ENCODE measurements around the gene COPS4. TPM values are rescaled to one million over a fixed set of nuclear protein-coding genes. Genes with fewer than 3 reads are reported as not detected.
"Not testable (repeated sequence)": the region's sequence is repeated elsewhere in the genome, so short reads cannot be mapped to it uniquely, and the experiment has no call there.

The COPS4 gene
- total and polyA plus RNA-seq, 8 donors = 27.8 to 77.0 (median 66.5) TPM

DNA sequence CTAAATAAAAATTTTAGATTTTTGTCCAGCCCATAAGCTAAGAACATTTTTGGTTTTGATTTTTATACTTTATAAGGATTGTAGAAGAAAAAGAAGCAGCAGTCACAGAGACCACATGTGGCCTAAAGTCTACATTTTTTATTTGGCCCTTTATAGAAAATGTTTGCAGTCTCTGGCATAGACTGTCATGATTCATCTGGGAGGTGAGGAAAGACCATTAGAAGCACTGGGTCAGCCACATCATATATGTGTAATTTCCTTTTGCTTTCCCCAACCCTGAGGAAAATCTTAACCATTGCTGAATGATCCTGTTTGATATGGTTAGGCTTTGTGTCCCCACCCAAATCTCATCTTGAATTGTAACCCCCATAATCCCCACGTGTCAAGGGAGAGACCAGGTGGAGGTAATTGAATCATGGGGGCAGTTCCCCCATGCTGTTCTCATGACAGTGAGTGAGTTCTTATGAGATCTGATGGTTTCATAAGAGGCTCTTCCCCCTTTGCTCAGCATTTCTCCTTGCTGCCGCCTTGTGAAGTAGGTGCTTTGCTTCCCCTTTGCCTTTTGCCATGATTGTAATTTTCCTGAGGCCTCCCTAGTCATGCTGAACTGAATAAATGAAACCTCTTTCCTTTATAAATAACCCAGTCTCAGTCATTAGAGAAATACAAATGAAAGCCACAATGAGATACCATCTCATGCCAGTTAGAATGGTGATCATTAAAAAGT, 12.1 kb upstream of the COPS4 start:
- ATAC-seq (peak; percentile 29), DNase-seq (no peak)
- intact Hi-C loops (cut with DNase I) = no loop called here
- H3K27ac ChIP-seq = peak overlapping the region in 1 of 2 donors; percentile 57
- H3K9me3 ChIP-seq = peaks cover 0 to 21% of the 10 kb centered on the region in 2 donors
- H3K36me3 ChIP-seq = no peaks in the 10 kb centered on the region
- H3K4me1 ChIP-seq = peaks cover 0 to 11% of the 10 kb centered on the region in 2 donors
- TF ChIP-seq, protein P1, sequence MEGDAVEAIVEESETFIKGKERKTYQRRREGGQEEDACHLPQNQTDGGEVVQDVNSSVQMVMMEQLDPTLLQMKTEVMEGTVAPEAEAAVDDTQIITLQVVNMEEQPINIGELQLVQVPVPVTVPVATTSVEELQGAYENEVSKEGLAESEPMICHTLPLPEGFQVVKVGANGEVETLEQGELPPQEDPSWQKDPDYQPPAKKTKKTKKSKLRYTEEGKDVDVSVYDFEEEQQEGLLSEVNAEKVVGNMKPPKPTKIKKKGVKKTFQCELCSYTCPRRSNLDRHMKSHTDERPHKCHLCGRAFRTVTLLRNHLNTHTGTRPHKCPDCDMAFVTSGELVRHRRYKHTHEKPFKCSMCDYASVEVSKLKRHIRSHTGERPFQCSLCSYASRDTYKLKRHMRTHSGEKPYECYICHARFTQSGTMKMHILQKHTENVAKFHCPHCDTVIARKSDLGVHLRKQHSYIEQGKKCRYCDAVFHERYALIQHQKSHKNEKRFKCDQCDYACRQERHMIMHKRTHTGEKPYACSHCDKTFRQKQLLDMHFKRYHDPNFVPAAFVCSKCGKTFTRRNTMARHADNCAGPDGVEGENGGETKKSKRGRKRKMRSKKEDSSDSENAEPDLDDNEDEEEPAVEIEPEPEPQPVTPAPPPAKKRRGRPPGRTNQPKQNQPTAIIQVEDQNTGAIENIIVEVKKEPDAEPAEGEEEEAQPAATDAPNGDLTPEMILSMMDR (IDR thresholded peaks at IDR 0.05) = no peak
- no peaks in the 10 kb centered on the region for H3K27me3 ChIP-seq
- H3K4me3 ChIP-seq = no peak overlapping the region

DNA sequence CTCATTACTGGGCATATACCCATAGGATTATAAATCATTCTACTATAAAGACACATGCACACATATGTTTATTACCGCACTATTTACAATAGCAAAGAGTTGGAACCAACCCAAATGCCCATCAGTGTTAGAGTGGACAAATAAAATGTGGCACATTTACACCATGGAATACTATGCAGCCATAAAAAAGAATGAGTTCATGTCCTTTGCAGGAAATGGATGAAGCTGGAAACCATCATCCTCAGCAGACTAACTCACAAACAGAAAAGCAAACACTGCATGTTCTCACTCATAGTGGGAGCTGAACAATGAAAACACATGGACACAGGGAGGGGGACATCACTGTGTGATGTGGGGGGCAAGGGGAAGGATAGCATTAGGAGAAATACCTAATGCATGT, 11.4 kb upstream of the COPS4 start:
- ATAC-seq; H3K27ac ChIP-seq; H3K27me3 ChIP-seq; H3K4me3 ChIP-seq; H3K36me3 ChIP-seq; intact Hi-C loops (cut with DNase I); DNase-seq: not testable (repeated sequence)
- Histone ChIP-seq H3K9me3 (peaks cover 0 to 21% of the 10 kb centered on the region in 2 donors), H3K4me1 (peaks cover 0 to 11% of the 10 kb centered on the region in 2 donors)

DNA sequence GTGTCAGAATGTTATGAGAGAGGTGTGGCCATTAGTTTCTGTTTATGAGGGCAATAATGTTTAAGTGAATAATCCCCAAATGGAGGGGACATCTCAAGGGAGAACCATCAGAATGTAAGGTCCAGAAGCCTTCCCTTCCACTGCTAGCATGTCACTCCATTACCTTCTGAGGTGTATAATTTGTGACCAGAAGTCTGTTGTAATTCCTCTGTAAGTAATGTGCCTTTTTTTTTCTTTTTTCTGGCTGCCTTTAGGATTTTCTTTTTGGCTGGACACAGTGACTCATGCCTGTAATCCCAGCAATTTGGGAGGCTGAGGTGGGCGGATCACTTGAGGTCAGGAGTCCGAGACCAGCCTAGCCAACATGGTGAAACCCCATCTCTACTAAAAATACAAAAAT, 10.8 kb upstream of the COPS4 start:
- intact Hi-C loops (cut with DNase I) = no loop called here
- Histone ChIP-seq H3K27me3 (no peaks in the 10 kb centered on the region), H3K4me1 (peaks cover 0 to 11% of the 10 kb centered on the region in 2 donors), H3K4me3 (no peak overlapping the region), H3K36me3 (no peaks in the 10 kb centered on the region), H3K27ac (no peak overlapping the region), H3K9me3 (peaks cover 0 to 21% of the 10 kb centered on the region in 2 donors)
- DNase-seq (no peak), ATAC-seq (no peak)
- TF ChIP-seq, protein P1 (IDR thresholded peaks at IDR 0.05) = no peak

DNA sequence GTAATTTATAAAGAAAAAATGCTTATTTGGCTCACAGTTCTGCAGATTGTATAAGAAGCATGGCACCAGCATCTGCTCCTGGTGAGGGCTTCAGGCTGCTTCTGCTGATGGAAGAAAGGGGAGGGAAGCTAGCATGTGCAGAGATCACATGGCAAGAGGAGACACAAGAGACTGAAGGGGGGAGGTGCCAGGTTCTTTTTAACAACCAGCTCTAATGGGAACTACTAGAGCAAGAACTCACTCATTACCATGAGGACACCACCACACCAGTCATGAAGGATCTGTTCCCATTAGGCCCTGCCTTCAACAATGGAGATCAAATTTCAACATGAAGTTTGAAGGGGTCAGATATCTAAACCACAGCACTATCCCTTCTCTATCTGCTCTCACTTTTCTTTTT, 9.4 kb upstream of the COPS4 start:
- TF ChIP-seq, protein P1 (IDR thresholded peaks at IDR 0.05) = no peak
- Histone ChIP-seq H3K4me1 (peaks cover 0 to 11% of the 10 kb centered on the region in 2 donors), H3K36me3 (no peaks in the 10 kb centered on the region), H3K4me3 (no peak overlapping the region), H3K27me3 (no peaks in the 10 kb centered on the region), H3K27ac (no peak overlapping the region), H3K9me3 (peaks cover 0 to 21% of the 10 kb centered on the region in 2 donors)
- ATAC-seq = no peak
- no peak for DNase-seq
- intact Hi-C loops (cut with DNase I) = no loop called here

DNA sequence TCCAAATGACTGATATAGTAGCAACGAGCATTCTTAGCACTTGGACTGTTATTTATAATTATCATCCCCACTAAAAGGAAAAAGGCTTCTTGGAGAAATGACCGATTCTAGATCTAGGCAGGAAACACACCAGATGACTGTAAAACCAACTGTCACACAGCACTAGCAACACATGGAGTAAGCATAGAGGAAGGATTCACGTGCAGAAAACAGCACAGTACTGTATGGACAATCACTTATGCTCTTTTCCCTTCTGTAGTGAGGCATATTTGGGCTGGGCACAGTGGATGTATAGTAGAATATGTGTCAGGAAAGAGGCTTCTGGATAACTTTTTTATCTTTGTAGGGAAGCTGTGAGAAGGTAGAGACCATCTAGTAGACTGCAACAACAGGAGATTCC, 6.0 kb upstream of the COPS4 start:
- no peaks in the 10 kb centered on the region for H3K27me3 ChIP-seq
- H3K27ac ChIP-seq = no peak overlapping the region
- intact Hi-C loops (cut with DNase I) = no loop called here
- TF ChIP-seq, protein P1 (IDR thresholded peaks at IDR 0.05) = no peak
- H3K9me3 ChIP-seq = peaks cover 0 to 21% of the 10 kb centered on the region in 2 donors
- no peaks in the 10 kb centered on the region for H3K36me3 ChIP-seq
- ATAC-seq = no peak
- DNase-seq = no peak
- H3K4me1 ChIP-seq = no peaks in the 10 kb centered on the region
- no peak overlapping the region for H3K4me3 ChIP-seq

DNA sequence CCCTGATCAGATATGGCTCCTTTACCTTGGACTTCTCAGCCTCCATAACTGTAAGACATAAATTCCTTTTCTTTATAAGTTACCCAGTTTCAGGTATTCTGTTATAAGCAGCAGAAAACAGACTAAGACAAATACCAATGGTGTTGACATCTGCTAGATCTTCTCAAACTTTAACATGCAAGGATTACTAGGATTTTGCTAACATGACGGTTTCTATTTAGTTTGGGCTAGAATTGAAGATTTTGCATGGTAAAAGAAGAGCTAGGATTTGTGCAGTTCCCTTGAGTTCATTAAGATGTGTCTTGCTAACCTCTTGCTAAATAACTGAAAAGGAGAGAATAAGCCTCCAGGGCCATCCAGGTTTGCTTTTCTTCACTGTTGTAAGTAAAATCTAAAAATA, 5.3 kb upstream of the COPS4 start:
- H3K9me3 ChIP-seq = peaks cover 0 to 16% of the 10 kb centered on the region in 2 donors
- TF ChIP-seq, protein P1 (IDR thresholded peaks at IDR 0.05) = no peak
- no peak overlapping the region for H3K4me3 ChIP-seq
- ATAC-seq (no peak), DNase-seq (no peak)
- intact Hi-C loops (cut with DNase I) = no loop called here
- H3K36me3 ChIP-seq = no peaks in the 10 kb centered on the region
- no peak overlapping the region for H3K27ac ChIP-seq
- no peaks in the 10 kb centered on the region for H3K4me1 ChIP-seq
- no peaks in the 10 kb centered on the region for H3K27me3 ChIP-seq
